NCI-H146 treated with DMSO at 0.1 percent for 48 hours (cell line): ENCODE results near the gene MRC1.

Source experiments
- DNase-seq: peaks from one replicate; lab custom pipeline; 2025; ENCODE audit not compliant: unreplicated experiment; lab: John Stamatoyannopoulos, UW

Gene MRC1

DNA sequence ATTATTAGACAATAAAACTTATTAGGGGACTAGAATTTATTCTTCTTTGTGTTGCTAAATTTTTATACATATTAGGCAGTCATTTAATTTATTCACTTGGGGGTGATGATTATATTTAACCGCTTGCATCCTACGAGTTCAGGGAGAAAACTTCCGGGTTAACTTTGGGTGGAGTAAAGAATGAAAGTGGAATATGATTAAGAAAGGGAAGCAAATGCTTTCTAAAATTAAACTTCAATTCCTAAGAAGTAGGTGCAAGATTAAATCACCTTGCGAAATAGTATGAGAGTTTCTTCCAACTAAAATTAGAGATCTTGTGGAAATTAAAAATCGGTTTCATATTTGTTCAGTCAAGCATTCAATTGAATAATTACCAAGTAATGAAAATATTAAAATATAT lies 33.5 kb downstream of the MRC1 start:
- no peak for DNase-seq

DNA sequence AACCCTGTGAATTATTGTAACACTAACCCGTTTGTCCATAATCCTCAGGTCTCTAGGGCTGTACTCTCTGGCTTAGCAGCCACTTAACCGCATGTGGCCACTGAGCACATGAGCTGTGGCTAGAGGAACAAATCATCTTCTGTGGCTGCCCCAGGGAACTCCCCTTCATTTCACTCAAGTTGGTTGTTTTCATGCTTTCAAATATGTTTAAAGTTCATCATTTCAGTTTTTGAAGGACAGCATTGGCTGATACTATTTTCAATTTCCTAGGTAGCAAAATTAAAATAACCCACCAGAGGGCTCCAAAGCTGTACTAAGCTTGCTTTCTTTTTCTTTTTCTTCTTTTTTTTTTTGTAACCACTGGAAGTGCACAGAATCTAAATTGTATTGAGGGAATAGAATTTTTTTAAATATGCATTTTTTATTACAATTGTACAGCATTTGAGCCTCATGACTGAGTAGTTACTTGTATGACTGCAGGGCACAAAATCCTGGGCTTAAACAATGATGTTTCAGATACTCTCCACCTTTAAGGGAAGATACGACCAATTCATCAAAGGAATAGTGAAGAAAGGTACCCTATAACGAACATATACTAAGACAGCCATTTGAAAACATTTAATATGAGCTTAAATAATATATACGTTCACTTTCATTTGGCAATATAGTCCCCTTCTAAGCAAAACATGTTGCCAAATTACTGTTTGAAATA lies 38.6 kb downstream of the MRC1 start:
- DNase-seq = no peak

DNA sequence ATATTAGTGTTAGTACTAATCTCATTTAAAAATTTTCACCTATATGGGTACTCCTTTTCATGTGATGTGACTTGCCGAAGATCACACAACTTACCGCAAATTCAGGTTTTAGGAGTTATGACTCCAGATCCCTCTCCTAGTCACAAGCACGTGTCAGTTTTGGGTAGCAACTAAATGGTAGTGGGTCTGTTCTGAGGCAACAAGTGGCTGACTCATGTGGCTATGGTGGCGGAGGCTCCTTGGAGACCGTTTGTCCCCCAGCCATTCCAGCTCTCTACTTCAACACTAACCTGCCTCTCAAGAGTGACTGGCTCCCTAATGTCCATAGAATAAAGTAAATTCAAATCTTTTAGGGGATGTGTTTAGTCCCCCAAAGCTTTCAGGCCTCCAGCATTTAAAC lies 39.5 kb downstream of the MRC1 start:
- no peak for DNase-seq

DNA sequence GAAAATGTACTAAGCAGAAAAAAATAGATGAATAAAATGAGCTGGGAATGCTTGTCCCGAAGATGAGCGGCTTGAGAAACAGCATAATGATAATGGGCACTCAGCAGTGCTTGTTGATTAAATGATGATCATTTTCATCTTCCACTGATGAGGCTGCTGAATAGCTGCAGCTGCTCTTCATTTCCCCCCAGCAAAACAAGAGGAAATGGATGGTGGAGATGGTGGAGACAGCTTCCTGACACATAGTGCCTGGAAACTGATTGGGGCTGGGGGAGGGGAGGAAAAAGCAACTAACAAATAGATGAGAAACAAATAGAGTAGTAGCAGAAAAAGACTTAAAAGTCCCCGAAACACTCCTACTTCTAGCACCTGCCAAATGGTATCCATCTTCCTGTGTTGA lies 41.4 kb downstream of the MRC1 start:
- no peak for DNase-seq

DNA sequence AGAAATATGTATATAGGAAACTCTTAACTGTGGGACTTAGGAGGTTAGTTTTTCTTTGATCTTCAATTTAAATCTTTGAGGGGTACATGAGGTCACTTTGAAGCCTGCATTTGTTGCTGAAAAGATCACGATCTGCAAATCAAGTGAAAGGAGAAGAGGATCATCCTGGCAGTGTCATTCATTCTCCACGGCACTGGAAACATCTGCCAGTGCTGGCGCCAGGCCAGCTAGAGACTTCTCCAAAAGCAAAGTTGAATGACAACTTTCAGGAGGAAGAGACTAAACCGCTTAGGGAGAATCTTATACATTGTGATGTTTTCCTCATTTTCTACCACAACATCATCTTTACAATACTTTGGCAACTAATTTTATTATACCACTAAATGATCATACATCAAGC lies 42.5 kb downstream of the MRC1 start:
- no peak for DNase-seq

DNA sequence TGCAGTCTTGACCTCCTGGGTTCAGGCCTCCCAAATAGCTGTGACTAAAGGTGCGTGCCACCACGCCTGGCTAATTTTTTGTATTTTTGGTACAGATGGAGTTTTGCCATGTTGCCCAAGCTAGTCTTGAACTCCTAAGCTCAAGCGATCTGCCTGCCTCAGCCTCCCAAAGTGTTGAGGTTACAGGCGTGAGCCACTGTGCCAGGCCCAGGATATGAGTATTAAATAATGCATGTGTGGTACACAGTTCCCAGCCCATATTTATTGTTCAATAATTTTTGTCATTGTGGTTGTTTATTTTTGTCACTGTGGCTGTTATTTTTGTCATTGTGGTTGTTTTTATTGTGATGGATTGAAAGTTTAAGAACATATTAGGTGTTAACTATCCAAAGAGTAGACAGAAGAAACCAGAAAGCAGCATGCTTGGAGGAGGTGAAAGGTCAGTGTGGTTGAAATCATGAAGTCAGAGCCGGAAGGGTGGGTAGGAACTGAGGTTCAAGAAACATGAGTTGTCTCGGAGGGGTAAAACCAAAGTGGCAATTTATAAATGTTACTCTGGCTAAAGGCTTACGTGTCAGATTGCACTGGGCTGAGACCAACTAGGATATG lies 45.0 kb downstream of the MRC1 start:
- no peak for DNase-seq

DNA sequence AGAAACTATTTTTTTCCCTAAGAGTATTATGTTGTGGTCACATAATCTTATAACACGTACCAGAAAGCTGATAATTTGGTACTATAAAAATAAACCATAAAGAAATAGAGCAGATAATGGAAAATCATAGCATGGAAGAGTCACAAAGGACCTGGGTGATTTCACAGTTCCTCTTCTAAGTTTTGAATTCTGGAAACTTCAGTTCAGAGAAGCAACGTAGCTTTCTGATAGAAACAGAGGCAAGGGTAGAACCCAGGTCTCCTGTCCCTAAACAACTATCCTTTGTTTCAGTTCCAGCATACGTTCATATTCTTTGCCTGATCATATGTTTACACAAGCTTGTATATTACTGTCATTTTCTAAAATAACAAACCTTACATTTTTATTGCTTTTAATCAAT lies 47.9 kb downstream of the MRC1 start:
- no peak for DNase-seq

DNA sequence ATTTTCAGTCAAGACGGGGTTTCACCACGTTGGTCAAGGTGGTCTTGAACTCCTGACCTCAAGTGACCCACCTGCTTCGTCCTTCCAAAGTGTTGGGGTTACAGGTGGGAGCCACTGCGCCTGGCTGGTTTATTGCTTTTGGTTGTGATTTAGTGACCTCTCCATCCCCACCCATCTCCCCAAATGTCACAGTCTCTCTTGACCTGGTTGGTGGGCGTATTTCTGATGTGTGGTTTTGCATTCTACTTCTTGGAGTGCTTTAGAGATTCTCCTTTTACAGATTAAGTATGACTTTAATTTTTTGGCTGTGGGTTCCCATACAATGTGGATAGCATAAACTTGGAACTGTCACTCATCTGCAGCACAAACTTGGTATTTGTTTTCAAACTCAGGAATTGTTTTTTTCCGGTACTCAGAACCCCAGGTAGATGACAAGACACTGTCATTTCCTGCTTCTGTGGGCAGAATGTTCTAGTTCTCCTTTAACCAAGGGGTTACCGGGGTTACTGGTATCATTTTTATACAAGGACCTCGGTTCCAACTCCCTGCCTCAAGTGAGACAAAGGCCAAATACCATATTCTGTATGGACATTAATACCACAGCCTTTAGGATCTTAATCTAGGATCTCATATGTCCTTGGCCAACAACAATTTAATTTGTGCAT lies 50.5 kb downstream of the MRC1 start:
- no peak for DNase-seq

DNA sequence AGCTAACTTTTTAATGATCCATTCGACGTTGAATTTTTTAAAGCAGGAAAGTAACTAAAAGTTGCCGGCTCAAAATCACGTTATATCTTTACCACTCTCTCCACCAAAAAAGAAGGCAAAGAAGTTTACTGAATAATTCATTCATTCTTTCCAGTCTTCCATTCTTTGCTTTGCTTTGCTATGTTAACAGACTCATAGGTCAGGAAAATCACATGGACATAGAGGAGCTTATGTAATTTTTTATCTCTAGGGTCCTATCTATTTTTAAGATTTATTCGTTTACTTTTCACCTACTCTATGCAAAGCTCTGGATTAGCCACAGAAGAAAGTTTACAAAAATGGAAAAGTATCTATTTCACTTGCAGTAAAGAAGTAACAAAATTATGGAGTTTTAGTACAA lies 52.6 kb downstream of the MRC1 start:
- no peak for DNase-seq

DNA sequence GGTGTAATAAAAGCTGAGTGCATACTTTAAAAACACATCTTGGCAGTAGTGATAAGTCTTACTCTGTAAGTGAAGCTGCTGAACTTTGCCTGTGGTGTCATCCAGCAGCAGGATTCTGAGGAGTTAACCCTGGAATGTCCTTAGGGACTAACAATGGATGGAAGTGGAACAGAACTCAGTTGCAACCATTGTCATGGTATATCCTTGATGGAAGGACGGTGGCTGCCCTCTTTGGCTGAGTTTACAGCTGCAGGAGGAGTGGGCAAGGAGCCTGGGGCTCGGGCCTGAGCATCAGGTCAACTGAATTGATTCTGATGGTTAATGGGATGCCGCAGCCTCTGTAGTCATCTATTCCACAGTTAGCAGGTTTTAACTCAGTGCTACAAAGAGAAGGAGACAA lies 56.2 kb downstream of the MRC1 start:
- no peak for DNase-seq

DNA sequence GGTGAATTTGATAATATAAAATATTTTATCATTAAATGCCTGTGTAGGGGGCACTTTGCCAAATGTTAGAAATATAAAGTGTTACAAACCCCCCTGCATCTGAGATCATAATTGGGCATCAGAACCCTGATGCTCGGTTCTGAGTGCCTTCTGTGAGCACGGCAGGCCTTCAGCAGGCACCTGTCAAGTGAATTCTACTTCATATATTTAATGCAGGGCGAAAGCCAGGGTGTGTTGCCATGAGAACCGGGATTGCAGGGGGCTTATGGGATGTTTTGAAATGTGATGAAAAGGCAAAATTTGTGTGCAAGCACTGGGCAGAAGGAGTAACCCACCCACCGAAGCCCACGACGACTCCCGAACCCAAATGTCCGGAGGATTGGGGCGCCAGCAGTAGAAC lies 57.2 kb downstream of the MRC1 start:
- no peak for DNase-seq

DNA sequence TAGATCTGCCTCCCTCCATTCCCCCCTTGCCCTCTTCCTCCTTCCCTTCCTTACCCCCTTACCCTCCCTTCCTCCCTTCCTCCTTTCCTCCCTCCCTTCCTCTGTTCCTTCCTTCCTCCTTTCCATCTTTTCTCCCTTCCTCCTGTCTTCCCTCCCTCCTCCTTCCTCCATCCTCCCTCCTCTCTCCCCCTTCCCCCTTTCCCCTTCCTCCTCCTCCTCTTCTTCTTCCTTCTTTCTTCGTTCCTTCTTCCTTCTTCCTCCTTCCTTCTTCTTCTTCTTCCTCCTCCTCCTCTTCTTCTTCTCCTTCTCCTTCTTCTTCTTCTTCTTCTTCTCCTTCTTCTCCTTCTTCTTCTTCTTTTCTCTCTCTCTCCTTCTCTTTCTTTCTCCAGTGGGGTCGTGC lies 57.9 kb downstream of the MRC1 start:
- no peak for DNase-seq

DNA sequence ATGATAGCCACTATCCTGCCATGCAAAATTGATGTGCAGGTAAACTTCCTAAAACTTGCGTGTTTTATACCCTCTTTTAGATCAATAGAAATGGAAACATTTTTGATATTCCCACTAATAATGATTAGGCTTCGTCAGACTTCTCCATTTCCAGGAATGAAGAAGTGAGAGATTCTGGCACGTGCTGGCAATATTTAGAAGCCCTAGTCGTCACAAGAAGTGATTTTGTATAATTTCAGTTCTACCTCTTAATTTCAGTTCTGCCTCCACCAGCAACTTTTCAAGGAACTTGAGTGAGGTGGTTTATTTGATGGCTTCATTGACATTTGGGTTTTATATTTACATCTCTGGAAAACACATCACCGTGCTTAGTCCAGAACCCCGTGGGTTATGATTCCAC lies 61.9 kb downstream of the MRC1 start:
- DNase-seq = no peak

DNA sequence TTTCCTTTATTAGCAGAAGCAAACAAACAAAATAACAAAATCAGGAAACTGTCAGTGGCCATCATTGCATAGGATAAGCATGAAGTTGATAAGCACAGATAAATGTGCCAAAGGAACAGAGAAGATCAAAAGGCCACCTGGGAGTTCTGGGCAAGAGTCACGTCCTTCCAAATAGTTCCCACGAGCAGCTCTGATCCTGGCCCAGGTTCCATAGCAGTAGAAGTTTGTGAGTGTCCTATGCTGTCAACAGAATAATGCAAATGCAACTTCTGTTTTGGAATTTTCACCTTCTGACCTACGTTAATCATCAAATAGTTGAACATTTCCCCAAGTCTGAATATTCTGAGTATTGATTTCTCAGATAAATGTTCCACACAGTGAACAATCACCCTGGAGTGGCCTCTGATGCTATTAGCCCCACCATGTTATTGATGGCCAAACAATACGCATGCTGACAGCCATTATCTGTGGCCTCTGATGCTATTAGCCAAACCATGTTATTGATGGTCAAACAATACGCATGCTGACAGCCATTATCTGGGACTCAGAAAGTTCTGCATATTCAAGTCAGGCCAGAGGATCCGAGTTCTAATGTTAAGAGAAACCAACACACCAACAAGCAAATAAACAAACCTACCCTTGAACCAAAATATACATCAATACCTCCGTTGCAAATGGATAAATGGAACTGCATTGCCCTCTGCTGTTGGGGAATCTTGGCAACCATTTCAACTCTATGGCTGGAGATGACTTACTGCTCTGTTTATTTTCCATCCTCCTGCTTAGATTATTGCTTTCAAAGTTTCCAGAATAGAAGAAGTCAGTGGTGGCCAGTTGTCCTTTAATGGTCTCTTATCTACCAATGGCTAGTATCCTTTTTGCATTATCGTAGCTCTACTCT lies 63.3 kb downstream of the MRC1 start:
- DNase-seq = no peak

DNA sequence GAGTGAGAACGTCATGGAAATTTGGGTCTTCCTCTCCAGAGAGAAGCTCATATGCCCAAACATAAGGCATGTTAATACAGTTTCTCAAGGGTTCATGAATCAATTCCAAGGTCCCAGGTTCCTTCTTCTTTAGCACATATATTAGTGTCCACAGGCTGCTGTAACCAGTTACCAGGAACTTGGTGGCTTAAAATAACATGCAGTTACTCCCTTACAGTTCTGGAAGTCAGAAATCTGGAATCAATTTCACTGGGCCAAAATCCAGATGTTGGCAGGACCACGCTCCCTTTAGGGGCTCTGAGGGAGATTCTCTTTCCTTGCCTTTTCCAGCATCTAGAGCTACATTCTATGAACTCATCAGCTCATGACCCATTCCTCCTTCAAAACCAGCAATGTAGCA lies 64.8 kb downstream of the MRC1 start:
- DNase-seq = no peak

DNA sequence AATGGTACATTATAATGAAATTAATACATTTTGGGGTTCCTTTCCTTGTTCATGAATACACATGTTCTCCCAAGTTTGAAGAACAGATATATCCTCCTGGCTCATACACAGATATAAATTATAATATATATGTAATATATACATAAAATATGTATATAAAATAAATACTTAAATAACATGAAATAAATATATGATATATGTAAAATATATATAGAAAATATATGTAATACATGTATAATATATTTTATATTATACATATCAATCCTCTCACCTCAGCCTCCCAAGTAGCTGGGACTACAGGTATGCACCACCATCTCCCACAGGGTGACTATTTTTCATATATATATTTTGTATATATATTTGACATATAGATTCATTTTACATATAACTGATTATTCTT lies 68.0 kb downstream of the MRC1 start:
- no peak for DNase-seq

DNA sequence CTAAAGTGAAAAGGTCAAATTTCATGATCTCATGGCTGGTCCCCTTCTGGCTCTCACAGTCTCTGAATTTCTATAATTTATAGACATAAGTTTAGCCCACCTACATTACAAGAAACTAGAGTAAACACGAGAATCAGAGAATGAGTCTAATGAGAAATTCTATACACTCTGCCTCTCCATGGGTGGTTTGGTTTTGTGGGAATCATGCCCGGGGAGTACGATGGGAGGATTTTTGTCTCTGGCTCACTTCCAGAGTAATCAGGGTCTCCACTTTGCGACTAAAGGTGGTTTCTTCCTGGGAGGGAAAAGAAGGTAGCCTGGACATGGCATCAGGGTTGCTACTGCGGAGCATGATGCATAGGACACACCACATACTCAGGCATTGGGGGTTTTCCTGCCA lies 69.7 kb downstream of the MRC1 start:
- DNase-seq = no peak

DNA sequence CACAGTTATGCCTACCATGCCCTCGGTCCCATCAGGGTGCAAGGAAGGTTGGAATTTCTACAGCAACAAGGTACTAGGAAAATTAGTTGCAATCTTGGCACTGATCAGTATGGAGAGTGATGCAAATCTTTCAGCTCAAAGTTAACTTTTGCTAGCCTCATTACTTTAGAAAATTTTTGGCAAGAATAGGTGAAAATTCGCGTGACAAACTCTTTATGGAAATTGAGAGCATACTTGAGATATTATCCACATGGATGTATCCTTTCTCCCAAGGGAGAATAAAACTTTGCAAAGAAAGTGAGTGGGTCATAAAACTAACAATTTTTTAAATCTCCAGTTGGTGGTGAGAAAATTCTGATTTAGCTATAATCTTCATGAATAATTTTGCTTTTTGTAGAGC lies 71.5 kb downstream of the MRC1 start:
- DNase-seq = no peak

DNA sequence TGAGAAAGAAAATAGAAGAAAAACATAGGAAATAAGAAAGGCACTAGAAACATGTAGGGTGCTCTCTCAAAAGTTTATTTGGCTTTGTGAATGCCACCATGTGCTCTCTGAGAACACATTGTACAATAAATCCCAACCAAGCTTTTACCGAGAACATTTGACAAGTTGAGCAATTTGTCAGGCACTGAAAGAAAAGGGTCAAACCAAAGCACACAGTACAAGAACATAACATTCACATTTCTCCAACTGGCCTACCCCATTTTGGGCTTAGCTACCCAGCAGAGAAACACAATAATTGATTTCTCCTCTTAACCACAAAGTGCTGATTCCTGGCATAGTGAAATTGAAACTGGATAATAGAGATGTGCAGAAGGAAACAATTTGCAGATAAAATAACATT lies 73.4 kb downstream of the MRC1 start:
- no peak for DNase-seq

DNA sequence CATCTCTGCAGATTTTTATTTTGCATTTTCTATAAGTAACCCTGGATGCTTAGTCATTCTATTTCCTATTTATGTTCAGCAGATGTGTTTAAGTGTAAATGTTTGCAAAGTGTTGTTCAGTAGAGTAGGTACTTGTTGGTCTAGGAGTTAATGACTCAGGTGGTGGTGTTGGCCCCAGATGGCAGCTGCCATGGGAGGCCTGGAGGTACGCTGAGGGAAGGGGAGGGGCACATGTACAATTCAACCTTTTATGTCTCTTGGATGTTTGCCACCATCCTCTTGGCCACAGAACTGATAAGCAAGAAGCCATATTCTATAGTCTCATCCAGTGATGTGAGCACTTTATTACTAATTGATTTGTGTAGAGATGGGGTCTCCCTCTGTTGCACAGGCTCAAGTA lies 74.5 kb downstream of the MRC1 start:
- DNase-seq = no peak

DNA sequence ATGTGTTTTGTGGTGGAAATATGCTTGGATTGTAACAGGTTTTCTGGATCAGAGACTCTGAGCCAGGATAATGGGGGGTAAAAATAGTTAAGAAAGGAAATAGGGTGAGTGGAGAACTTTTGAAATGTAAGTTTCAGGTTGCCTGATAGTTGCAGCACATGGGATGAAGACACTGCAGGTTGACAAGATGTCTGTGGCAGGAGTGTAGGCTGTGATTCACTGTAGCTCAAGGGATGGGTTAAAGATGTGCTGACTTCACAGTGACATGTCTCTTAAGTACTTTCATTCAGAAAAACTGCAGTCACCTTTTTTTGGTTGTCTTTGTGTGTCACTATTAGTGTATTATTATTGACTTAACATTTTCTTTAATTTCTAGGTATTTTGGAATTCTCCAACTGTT lies 79.0 kb downstream of the MRC1 start:
- DNase-seq = no peak

DNA sequence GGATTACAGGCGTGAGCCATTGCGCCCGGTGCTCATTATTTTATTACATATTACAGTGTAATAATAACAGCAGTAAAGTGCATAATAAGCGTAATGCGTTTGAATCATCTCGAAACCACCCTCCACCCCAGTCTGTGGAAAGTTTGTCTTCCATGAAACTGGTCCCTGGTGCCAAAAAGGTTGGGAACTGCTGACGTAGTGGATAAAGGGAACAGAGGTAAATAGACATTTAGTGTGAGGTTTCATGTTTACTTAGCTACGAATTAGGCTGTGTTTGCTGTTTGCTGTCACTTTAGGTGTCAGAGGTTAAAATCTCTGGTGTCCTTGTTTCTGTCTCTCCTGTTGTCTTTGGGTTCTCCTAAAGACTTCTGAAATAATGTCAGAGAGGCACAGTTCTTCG lies 82.3 kb downstream of the MRC1 start:
- DNase-seq = no peak
